ENCODE data around the gene PPM1D.

PPM1D gene

DNA sequence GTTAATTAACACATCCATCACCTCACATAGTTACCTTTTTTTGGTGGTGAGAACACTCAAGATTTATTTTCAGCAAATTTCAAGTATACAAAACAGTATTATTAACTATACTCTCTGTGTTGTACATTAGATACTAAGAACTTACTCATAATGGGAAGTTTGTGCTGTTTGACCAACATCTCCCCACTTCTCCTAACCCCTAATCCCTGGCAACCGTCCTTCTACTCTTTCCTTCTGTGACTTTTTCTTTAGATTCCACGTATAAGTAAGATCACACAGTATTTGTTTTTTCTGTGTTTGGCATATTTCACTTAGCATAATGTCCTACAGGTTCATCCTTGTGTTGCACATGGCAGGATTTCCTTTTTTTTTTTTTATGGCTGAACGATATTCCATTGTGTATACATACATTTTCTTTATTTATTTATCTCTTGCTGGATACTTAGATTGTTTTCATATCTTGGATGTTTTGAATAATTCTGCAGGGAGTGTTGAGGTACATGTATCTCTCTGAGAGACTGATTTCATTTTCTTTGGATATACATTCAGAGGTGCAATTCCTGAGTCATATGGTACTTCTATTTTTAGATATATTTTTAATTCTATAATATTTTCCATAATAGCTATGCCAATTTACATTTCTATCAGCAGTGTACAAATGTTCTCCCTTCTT lies 19.0 kb downstream of the PPM1D start:
- DNase-seq (ENCODE audit: low read depth) = no peak

DNA sequence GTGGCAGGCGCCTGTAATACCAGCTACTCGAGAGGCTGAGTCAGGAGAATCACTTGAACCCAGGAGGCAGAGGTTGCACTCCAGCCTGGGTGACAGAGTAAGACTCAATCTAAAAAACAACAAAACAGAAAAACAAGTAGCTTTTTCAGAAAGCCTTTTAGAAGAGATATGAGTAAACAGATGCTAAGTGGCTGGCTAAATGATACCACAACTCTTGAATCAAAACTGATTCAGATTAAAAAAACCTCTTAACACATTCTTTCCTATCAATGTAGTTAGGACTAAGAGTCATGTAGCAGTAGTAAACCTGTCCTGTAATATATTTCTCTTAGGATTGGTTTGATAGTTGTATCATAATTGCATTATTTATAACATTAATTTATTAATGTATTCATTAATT lies 23.0 kb downstream of the PPM1D start:
- DNase-seq (ENCODE audit: low read depth) = no peak

DNA sequence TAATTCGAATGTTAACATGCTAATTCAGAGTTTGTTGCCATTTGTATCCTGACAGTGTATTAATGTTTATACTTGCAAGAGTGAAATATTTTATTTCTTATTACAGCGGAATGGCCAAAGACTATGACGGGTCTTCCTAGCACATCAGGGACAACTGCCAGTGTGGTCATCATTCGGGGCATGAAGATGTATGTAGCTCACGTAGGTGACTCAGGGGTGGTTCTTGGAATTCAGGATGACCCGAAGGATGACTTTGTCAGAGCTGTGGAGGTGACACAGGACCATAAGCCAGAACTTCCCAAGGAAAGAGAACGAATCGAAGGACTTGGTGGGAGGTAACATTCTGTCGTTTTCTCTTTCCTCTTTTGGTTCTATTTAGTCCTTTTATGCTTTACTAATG lies 23.4 kb downstream of the PPM1D start:
- DNase-seq (ENCODE audit: low read depth) = no peak

DNA sequence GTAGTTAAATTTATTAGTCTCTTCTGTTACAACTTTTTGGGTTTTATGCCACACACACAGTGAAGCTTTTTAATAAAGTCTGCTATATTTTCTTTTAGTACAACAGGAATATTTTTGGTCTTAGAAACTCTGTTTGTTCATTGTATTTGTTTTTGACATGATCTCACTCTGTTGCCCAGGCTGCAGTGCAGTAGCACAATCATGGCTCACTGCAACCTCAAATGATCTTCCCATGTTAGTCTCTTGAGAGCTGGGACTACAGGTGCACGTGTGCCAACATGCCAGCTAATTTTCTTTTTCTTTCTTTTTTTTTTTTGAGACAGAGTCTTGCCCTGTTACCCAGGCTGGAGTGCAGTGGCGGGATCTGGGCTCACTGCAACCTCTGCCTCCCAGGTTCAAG lies 27.1 kb downstream of the PPM1D start:
- no peak for DNase-seq (ENCODE audit: low read depth)

DNA sequence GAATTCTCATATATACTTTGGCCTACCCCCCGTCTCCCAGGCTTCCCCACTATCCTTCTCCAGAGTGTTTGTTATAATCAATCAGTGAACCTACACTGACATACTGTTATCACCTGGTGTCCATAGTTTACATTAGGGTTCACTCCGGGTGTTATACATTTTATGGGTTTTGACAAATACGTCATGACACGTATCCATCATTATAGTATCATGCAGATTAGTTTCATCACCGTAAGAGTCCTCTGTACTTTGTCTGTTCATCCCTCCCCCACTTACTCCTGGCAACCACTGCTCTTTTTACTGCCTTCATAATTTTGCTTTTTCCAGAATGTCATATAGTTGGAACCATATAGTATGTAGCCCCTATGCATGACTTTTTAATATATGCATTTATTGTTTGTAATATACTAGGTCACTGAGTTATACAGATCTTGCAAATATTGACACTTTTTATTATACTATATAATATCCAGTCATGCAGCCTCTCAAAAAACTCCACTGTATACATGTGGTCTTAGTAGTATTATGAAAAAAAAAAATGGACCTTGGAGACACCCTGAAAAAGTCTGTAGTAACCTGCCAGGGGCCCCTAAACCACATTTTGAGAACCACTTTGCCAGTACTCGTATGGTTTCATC lies 28.4 kb downstream of the PPM1D start:
- no peak for DNase-seq (ENCODE audit: low read depth)

DNA sequence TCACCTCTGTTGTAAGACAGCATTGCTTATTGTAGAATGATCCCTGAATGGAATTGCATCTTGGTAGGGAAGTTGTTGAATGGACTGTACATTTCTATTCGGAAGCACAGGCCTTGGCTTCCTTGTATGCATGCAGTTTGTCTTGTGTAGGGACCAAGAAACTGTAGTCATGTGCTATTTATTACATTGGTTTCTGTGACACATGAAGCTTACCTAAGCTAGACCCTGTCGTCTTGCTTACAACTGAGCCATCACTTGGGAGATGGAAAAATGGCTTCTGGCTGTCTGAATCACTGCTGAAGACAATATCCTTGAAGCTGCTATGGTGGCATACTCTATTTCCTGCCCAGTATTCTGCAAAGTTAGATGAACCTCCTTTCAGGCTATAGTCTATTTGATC lies 29.1 kb downstream of the PPM1D start:
- DNase-seq (ENCODE audit: low read depth) = no peak

DNA sequence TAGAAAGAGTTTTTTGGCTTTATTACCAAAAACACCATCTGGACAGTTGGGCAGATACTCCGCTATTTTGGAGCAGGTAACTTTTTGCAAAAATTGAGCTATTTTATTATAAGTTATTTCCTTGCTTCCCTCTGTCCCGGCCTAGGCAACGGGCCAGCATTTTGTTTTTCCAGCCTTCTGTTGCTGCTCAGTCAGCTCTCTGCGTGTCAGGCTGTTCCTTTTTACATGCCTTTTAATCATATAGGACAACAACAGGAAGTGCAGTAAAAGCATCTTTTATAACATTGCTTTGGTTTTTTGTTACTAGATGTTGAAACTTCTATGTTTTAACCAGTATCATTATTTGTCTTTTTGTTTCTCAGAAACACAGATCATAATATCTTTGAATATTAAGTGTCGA lies 30.4 kb downstream of the PPM1D start:
- no peak for DNase-seq (ENCODE audit: low read depth)

DNA sequence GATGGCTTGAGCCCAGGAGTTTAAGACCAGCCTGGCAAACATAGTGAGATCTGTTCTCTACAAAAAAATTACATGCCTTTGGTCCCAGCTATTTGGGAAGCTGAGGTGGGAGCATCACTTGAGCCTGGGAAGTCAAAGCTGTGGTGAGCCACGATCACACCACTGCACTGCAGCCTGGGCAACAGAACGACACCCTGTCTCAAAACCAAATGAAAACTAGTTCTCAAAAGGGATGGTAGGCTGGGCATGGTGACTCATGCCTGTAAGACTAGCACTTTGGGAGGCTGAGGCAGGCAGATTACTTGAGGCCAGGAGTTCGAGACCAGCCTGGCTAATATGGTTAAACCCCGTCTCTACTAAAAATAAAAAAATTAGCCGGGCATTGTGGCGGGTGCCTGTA lies 31.1 kb downstream of the PPM1D start:
- no peak for DNase-seq (ENCODE audit: low read depth)

DNA sequence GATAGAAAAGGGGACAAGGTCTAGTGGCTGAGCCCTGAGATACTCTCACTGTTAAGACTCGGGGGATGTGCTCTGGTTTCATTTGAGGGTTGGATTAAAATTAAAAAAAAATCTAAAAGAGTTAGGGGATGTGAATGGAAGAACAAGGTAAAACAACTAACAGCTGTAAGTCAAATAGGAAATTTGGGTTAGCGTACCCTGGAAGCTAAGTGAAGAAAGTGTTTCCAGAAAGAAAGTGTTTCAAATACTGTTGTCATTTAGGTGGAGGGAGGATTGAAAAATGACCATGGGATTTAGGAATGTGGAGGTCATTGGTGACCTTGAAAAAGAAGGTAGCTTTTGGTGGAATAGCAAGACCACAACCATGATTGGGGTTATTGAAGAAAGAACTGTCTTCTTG lies 37.7 kb downstream of the PPM1D start:
- DNase-seq (ENCODE audit: low read depth) = no peak

DNA sequence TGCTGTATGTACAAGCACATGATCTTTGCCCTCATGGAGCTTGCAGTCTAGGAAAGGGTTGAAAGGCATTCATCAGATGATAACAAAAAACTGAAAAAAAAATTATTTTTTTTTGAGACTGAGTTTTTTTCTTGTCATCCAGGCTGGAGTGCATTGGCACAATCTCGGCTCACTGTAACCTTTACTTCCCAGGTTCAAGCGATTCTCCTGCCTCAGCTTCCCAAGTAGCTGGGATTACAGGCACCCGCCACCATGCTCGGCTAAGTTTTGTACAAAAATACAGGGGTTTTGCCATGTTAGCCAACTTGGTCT lies 39.0 kb downstream of the PPM1D start:
- no peak for DNase-seq (ENCODE audit: low read depth)

DNA sequence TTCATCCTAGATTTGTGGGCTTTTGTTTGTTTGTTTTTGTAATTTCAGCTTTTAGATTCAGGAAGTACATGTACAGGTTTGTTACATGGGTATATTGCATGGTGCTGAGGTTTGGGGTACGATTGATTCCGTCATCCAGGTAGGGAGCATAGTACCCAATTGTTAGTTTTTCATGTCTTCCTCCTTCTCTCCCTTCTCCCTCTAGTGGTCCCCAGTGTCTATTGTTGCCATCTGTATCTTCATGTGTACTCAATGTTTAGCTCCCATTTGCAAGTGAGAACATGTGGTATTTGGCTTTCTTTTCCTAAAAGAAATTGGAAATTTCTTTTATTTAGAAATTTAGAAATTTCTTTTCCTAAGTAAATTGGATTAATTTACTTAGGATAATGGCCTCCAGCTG lies 40.5 kb downstream of the PPM1D start:
- DNase-seq (ENCODE audit: low read depth) = no peak

DNA sequence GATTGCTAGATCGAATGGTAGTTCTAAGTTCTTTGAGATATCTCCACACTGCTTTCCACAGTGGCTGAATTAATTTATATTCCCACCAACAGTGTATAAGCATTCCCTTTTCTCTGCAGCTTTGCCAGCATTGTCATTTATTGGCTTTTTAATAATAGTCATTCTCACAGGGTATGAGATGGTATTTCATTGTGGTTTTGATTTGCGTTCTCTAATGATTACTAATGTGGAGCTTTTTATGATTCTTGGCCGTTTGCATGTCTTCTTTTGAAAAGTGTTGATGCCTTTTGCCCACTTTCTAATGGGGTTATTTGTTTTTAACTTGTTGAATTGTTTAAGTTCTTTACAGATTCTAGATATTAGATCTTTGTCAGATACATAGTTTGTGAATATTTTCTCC lies 41.1 kb downstream of the PPM1D start:
- DNase-seq (ENCODE audit: low read depth) = no peak

DNA sequence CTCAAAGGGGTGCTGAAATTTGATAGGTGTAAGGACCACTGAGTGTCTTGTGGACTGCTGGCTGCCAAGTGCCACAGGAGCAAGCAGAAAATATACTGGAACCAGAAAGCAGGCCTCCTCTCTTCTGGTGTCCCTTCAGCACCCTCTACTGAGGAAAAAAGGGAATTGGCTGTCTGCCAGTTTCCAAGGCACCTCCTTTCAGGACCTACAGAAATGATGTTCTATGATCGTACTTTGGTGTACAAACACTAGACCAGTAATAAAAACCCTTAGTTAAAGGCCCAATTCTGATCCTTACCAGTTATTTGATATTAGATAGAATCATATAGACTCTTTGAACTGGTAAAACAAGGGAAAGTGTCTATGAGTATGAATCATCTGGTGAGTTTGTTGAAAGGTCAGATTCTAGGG lies 41.8 kb downstream of the PPM1D start:
- DNase-seq (ENCODE audit: low read depth) = peak; percentile 68

DNA sequence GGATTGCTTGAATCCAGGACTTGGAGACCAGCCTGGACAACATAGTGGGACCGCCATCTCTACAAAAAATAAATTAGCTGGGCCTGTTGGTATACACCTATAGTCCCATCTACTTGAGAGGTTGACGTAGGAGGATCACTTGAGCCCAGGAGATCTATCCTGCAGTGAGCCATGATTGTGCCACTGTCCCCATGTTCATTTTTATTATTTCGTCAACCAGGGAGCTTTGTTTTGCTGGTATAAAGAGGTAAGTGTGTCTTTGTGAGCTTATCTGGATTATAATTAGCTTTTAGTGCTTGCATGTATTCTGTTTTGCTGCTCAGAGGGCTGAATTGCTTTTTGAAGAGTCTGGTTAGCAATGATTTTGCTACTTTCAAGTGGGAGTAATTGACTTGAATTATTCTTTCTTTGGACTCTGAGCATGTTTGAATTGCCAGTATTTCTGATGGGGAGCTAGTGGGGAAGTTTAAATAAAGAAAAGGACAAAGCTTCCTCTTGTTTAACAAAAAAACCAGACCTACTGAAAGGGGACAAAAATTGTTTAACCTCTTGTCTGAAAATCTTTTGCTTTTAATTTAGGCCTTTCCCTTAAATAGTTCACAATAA lies 46.0 kb downstream of the PPM1D start:
- no peak for DNase-seq (ENCODE audit: low read depth)

DNA sequence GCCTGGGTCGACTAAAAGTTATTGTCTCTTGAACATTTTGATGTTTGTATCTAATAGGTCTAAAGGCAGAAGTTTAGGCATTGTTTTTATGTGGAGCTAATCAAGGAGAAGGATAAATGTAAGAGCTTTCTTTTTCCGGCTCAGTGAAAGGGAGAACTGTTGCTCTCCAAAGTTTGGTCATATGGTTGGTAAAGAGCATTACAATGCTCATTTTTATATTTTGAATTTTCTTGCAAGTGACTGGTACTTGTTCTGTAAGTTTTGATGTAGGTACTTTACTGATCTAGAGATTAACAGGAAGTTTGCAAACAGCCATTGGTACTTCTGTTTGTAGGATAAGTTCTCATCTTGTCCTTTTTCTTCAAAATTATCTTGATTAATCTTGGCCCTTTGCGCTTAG lies 46.7 kb downstream of the PPM1D start:
- no peak for DNase-seq (ENCODE audit: low read depth)

DNA sequence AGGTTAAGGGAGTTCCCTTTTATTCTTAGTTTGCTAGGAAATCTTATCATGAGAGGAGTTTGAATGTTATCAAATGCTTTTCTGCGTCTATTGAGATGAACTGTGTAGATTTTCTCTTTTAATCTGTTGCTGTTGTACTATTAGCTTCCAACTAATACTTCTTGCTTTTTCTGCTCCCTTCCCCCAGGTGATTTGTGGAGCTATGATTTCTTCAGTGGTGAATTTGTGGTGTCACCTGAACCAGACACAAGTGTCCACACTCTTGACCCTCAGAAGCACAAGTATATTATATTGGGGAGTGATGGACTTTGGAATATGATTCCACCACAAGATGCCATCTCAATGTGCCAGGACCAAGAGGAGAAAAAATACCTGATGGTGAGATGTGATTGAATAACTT lies 47.7 kb downstream of the PPM1D start:
- DNase-seq (ENCODE audit: low read depth) = no peak

DNA sequence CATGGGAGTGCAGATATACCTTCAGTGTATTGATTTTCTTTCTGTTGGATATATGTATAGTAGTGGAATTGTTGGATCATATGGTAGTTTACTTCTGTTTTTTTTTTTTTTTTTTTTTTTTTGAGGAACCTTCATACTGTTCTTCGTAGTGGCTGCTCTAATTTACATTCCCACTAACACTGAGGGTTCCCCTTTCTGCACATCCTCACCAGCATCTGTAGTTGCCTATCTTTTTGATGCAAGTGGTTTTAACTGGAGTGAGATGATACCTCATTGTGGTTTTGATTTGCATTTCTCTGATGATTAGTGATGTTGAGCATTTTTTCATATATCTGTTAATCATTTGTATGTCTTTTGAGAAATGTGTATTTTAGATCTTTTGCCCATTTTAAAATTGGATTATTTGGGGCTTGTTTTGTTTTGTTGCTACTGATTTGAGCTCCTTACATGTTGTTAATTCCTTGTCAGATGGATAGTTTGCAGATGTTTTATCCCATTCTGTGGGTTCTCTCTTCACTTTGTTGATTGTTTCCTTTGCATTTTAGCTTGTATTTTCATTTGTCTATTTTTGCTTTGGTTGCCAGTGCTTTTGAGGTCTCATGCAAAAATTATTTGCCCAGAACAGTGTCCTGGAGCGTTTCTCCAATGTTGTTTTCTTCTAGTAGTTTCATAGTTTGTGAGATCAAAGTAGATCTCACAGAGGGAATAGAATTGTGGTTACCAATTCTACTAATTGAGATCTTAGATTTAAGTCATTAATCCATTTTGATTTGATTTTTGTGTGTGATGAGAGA lies 52.7 kb downstream of the PPM1D start:
- no peak for DNase-seq (ENCODE audit: low read depth)

DNA sequence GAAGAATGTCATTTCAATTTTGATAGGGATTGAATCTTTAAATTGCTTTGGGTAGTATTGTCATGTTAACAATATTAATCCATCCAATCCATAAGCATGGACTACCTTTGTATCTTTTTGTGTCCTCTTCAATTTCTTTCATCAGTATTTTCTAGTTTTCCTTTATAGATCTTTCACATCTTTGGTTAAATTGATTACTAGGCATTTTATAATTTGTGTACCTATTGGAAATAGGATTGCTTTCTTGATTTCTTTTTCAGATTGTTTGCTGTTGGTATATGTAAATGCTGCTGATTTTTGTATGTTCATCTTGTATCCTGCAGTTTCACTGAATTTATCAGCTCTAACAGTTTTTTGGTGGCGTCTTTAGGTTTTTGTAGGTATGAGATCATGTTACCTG lies 53.6 kb downstream of the PPM1D start:
- DNase-seq (ENCODE audit: low read depth) = no peak

DNA sequence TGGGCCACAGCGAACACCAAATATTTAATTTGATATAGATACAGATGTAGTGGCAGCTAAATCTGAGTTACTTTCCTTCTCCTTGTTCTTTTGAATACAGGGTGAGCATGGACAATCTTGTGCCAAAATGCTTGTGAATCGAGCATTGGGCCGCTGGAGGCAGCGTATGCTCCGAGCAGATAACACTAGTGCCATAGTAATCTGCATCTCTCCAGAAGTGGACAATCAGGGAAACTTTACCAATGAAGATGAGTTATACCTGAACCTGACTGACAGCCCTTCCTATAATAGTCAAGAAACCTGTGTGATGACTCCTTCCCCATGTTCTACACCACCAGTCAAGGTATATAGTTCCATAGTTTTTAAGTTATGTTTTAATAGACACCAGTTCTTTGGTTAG lies 56.5 kb downstream of the PPM1D start:
- DNase-seq (ENCODE audit: low read depth) = no peak

DNA sequence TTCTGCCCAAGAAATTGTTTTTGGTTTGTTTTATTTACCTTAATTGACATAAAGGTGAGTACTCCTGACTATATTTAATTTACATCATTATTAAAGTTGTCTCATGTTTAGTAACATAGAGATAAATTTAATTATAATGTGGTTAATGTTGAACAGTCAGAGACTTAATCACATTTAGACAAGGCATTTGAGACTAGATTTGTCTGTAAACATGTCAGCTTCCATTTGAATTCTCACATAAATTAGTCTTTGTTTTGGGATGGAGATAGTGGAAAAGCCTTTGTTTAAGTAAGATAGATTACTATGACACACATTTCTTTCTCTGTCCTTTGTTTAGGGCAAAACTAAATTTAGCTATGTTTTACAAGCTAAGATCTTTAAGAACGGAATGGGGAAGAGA lies 59.2 kb downstream of the PPM1D start:
- no peak for DNase-seq (ENCODE audit: low read depth)

DNA sequence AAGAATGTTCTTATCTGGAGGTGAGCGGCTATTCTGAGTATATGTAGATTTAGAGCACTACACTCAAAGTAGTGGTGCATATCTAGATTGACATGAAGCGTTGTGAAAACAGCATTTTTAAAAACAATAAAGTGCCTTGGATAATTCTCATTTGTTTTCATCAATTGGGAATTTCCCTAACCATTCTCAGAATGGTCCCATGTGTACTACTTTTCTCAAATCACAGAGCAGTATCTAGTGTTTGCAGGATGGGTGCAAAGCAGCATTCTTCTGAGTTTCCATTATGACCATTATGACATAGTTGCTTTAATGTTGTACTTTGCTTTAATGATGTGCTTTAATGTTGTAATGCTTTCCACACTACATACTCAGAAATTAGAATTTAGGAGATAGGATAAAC lies 61.5 kb downstream of the PPM1D start:
- no peak for DNase-seq (ENCODE audit: low read depth)

DNA sequence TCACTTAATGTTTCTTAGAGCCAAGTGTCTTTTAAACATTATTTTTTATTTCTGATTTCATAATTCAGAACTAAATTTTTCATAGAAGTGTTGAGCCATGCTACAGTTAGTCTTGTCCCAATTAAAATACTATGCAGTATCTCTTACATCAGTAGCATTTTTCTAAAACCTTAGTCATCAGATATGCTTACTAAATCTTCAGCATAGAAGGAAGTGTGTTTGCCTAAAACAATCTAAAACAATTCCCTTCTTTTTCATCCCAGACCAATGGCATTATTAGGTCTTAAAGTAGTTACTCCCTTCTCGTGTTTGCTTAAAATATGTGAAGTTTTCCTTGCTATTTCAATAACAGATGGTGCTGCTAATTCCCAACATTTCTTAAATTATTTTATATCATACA lies 64.0 kb downstream of the PPM1D start:
- no peak for DNase-seq (ENCODE audit: low read depth)

DNA sequence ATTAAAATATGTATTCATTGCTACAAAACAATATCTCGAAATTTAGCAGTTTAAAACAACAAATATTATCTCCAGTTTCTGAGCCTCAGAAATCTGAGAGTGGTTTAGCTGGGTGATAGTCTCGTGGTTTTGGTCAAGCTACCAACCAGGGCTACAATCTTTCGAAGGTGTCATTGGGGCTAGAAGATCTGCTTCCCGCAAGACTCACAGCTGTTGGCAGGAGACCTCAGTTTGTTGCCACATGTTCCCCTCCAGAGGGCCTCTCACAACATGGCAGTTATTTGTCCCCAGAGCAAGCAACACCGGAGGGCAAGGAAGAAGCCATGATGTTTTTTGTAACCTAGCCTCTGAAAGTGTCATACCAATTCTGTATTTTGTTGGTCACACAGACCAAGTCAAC lies 65.6 kb downstream of the PPM1D start:
- no peak for DNase-seq (ENCODE audit: low read depth)
